ENCODE data around the gene RALGAPA2. TPM values are rescaled to one million over a fixed set of nuclear protein-coding genes. Genes with fewer than 3 reads are reported as not detected.

Gene RALGAPA2
- total RNA-seq, 1 experiment from 2014 or later: 3.7 TPM

GRCh38 chr20:20473657-20474056, 238.8 kb downstream of the RALGAPA2 start:
- no peak for DNase-seq (ENCODE audit: low read depth)

- no peak for DNase-seq (ENCODE audit: low read depth)
Measured at GRCh38 chr20:20472684-20473274, 239.7 kb downstream of the RALGAPA2 start.

GRCh38 chr20:20466341-20466879, 246.0 kb downstream of the RALGAPA2 start:
- DNase-seq (ENCODE audit: low read depth): peak; percentile 47

GRCh38 chr20:20465252-20465651, 247.2 kb downstream of the RALGAPA2 start:
- DNase-seq (ENCODE audit: low read depth): no peak

GRCh38 chr20:20463933-20464374, 248.5 kb downstream of the RALGAPA2 start:
- no peak for DNase-seq (ENCODE audit: low read depth)

GRCh38 chr20:20462185-20462584, 250.3 kb downstream of the RALGAPA2 start:
- no peak for DNase-seq (ENCODE audit: low read depth)

GRCh38 chr20:20461551-20461950, 250.9 kb downstream of the RALGAPA2 start:
- no peak for DNase-seq (ENCODE audit: low read depth)

GRCh38 chr20:20459726-20460125, 252.7 kb downstream of the RALGAPA2 start:
- DNase-seq (ENCODE audit: low read depth): peak; percentile 56

GRCh38 chr20:20457392-20458126, 254.9 kb downstream of the RALGAPA2 start:
- DNase-seq (ENCODE audit: low read depth): peak; percentile 72

- no peak for DNase-seq (ENCODE audit: low read depth)
Measured at GRCh38 chr20:20456741-20457140, 255.7 kb downstream of the RALGAPA2 start.

GRCh38 chr20:20455926-20456325, 256.5 kb downstream of the RALGAPA2 start:
- no peak for DNase-seq (ENCODE audit: low read depth)

- no peak for DNase-seq (ENCODE audit: low read depth)
Measured at GRCh38 chr20:20454850-20455627, 257.4 kb downstream of the RALGAPA2 start.

- DNase-seq (ENCODE audit: low read depth): no peak
Measured at GRCh38 chr20:20454367-20454766, 258.1 kb downstream of the RALGAPA2 start.

- peak; percentile 38 for DNase-seq (ENCODE audit: low read depth)
Measured at GRCh38 chr20:20452254-20452676, 260.2 kb downstream of the RALGAPA2 start.

GRCh38 chr20:20450521-20450920, 261.9 kb downstream of the RALGAPA2 start:
- no peak for DNase-seq (ENCODE audit: low read depth)

GRCh38 chr20:20448881-20449280, 263.6 kb downstream of the RALGAPA2 start:
- no peak for DNase-seq (ENCODE audit: low read depth)

GRCh38 chr20:20447196-20447595, 265.2 kb downstream of the RALGAPA2 start:
- DNase-seq (ENCODE audit: low read depth): no peak

- no peak for DNase-seq (ENCODE audit: low read depth)
Measured at GRCh38 chr20:20446425-20447015, 265.9 kb downstream of the RALGAPA2 start.

GRCh38 chr20:20446001-20446400, 266.4 kb downstream of the RALGAPA2 start:
- no peak for DNase-seq (ENCODE audit: low read depth)

GRCh38 chr20:20443504-20443903, 268.9 kb downstream of the RALGAPA2 start:
- DNase-seq (ENCODE audit: low read depth): no peak

- DNase-seq (ENCODE audit: low read depth): no peak
Measured at GRCh38 chr20:20442466-20442865, 270.0 kb downstream of the RALGAPA2 start.
